Fibroblast of lung (primary cell): ENCODE measurements around the gene TJP2. TPM values are rescaled to one million over a fixed set of nuclear protein-coding genes. Genes with fewer than 3 reads are reported as not detected.

ENCODE experiments used
- DNase-seq, 2 donors: peaks; one replicate each; pipeline versions ENCODE4 v3.0.0 to v3.0.0-alpha.2; 2010; ENCODE audit warnings: low read depth in 2 of 2
- H2AFZ ChIP-seq: 2 replicates; pipeline ENCODE4 v1.5.1; 2012; ENCODE audit warnings: low read length, control low read depth, inconsistent platforms
- H3K27ac ChIP-seq: 2 replicates; pipeline ENCODE4 v1.5.1; 2011; ENCODE audit warnings: low read length, control low read depth; ENCODE audit not compliant: insufficient read depth
- H3K27me3 ChIP-seq: 2 replicates; pipeline ENCODE4 v1.5.1; 2011; ENCODE audit warnings: mild to moderate bottlenecking, low read length; ENCODE audit not compliant: control insufficient read depth, insufficient read depth
- H3K36me3 ChIP-seq: 2 replicates; pipeline ENCODE4 v1.5.1; 2011; ENCODE audit warnings: low read length; ENCODE audit not compliant: control insufficient read depth, insufficient read depth
- H3K4me1 ChIP-seq: 2 replicates; pipeline ENCODE4 v1.5.1; 2011; ENCODE audit warnings: low read length; ENCODE audit not compliant: control insufficient read depth, insufficient read depth; ENCODE audit errors: extremely low read depth
- H3K4me2 ChIP-seq: 2 replicates; pipeline ENCODE4 v1.5.1; 2011; ENCODE audit warnings: low read length, control low read depth; ENCODE audit not compliant: insufficient read depth; ENCODE audit errors: extremely low read depth
- H3K4me3 ChIP-seq, 4 experiments: fragments of 200-600 bp in 1 of 4; sonication (generic) in 1 of 4; replicated peaks in 1 of 4; 2 replicates each; pipeline ENCODE4 v1.5.1; 2011 to 2016; ENCODE audit warnings: low read length in 4 of 4, low read depth in 3 of 4, mild to moderate bottlenecking in 3 of 4, control low read depth in 2 of 4, inconsistent platforms in 1 of 4, mixed read lengths in 1 of 4; ENCODE audit not compliant: insufficient read depth in 1 of 4; ENCODE audit errors: control extremely low read depth in 1 of 4
- H3K79me2 ChIP-seq: 2 replicates; pipeline ENCODE4 v1.5.1; 2012; ENCODE audit warnings: mild to moderate bottlenecking, low read length, inconsistent platforms; ENCODE audit not compliant: control insufficient read depth, insufficient read depth
- H3K9ac ChIP-seq: 2 replicates; pipeline ENCODE4 v1.5.1; 2011; ENCODE audit warnings: mild to moderate bottlenecking, low read length, control low read depth; ENCODE audit not compliant: insufficient read depth
- H3K9me3 ChIP-seq: 2 replicates; pipeline ENCODE4 v1.5.1; 2012; ENCODE audit warnings: low read depth, low read length; ENCODE audit not compliant: control insufficient read depth, insufficient read depth
- H4K20me1 ChIP-seq: 2 replicates; pipeline ENCODE4 v1.5.1; 2011; ENCODE audit warnings: low read length; ENCODE audit not compliant: control insufficient read depth, insufficient read depth; ENCODE audit errors: extremely low read depth
- EZH2 ChIP-seq: IDR thresholded peaks from 2 replicates; pipeline ENCODE4 v1.5.1; 2012; ENCODE audit warnings: low read length, control low read depth, mild to moderate bottlenecking; ENCODE audit errors: missing control alignments
- polyA plus RNA-seq, 2 donors: library from polyadenylated mRNA; depleted of rRNA in 1 of 2; stranded (reverse) in 1 of 2; unstranded in 1 of 2; fragments of >200 nt; gene quantifications; 2 replicates each; pipeline ENCODE4 v1.2.1, GENCODE V29; 2011 to 2012; ENCODE audit warnings: missing spikeins in 1 of 2
- total RNA-seq: library from RNA; depleted of rRNA; stranded (reverse); fragments of >200 nt; gene quantifications from 2 replicates; pipeline ENCODE4 v1.2.1, GENCODE V29; 2014
- TF ChIP-seq, protein P1 (sequence below), 2 donors: IDR thresholded peaks in 1 of 2; conservative IDR thresholded peaks in 1 of 2; 1 replicate in 1 of 2; 2 replicates in 1 of 2; pipeline ENCODE4 v1.5.1; 2011 to 2012; ENCODE audit warnings: low read length in 2 of 2, control low read depth in 1 of 2, inconsistent platforms in 1 of 2, low read depth in 1 of 2, mild to moderate bottlenecking in 1 of 2

The TJP2 gene
- total and polyA plus RNA-seq, 2 donors (not counting 1 experiment from before 2014, with no cell fraction given) = 25.9 to 36.5 TPM

DNA sequence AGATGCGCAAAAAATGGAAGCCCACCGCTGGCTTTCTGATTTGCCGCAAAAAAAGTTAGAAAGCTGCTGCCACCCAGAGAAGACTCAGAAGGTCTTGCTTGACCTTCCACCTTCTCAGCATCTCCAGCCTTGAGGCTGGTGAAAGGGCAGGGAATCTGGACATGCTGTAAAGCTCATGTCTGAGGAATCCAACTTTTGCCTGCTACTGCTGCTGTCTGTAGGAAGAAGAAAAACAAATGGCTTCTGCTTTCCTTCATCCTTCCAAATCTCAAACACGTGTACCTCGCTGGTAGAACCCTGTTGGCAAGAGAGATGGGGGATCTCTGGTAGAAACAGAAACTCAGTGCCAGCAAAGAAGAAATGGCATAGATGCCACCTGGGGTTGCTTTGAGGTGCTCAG, 10.2 kb downstream of the TJP2 start:
- Histone ChIP-seq H3K9me3 (no peaks in the 10 kb centered on the region), H3K4me3 (no peak overlapping the region), H4K20me1 (no peaks in the 10 kb centered on the region), H3K36me3 (no peaks in the 10 kb centered on the region), H3K27me3 (no peaks in the 10 kb centered on the region), H2AFZ (no peak overlapping the region), H3K4me2 (no peak overlapping the region), H3K9ac (no peak overlapping the region), H3K4me1 (peaks cover 23% of the 10 kb centered on the region), H3K27ac (peak overlapping the region; percentile 7), H3K79me2 (peaks cover 48% of the 10 kb centered on the region)
- TF ChIP-seq EZH2 = no peak
- TF ChIP-seq, protein P1, sequence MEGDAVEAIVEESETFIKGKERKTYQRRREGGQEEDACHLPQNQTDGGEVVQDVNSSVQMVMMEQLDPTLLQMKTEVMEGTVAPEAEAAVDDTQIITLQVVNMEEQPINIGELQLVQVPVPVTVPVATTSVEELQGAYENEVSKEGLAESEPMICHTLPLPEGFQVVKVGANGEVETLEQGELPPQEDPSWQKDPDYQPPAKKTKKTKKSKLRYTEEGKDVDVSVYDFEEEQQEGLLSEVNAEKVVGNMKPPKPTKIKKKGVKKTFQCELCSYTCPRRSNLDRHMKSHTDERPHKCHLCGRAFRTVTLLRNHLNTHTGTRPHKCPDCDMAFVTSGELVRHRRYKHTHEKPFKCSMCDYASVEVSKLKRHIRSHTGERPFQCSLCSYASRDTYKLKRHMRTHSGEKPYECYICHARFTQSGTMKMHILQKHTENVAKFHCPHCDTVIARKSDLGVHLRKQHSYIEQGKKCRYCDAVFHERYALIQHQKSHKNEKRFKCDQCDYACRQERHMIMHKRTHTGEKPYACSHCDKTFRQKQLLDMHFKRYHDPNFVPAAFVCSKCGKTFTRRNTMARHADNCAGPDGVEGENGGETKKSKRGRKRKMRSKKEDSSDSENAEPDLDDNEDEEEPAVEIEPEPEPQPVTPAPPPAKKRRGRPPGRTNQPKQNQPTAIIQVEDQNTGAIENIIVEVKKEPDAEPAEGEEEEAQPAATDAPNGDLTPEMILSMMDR (conservative IDR thresholded peaks at IDR 0.05 in 1 of 2, IDR thresholded peaks at IDR 0.05 in 1 of 2; ENCODE audit: low read depth in 1 of 2, low read length in 2 of 2) = no peak
- DNase-seq = no peak

DNA sequence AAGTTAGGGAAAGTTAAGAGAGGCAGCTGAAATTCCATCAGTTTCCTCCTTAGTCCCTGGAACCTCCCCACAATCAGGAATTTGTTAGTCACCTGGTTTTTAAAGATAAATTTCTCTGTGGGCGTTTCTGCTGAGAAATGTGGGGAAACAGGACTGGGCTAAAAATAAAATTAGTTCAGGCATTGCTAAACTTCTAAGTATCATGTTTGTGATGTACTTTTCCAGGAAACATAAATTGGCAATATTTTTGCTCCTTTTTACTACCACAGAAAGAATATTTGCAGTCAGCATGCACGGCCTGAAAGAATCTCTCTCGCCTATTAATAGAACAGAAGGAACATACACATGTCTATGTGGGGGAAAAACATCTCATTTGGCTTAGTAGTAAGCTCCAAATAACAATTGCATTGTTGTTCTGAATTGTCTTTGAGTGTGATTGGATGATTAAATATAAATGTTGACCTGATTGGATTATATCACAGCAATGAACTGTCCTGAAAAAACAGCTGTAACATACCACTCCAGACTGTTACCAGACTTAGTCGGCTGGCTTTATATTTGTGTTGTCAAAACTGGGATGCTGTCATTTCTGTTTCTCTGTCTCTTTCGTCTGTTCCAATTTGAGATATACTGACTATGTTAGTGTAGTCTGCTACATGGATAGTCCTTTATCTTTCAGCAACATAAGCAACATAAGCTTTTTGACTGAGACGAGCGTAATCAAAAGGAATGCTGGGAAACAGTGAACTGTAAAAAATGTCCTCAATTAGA, 12.9 kb downstream of the TJP2 start:
- TF ChIP-seq EZH2 = no peak
- TF ChIP-seq, protein P1 (conservative IDR thresholded peaks at IDR 0.05 in 1 of 2, IDR thresholded peaks at IDR 0.05 in 1 of 2; ENCODE audit: low read depth in 1 of 2, low read length in 2 of 2) = no peak
- Histone ChIP-seq H3K79me2 (peaks cover 45% of the 10 kb centered on the region), H2AFZ (no peak overlapping the region), H3K9ac (no peak overlapping the region), H3K4me3 (no peak overlapping the region), H4K20me1 (no peaks in the 10 kb centered on the region), H3K27ac (peak overlapping the region; percentile 26), H3K36me3 (no peaks in the 10 kb centered on the region), H3K4me2 (peak overlapping the region; percentile 82), H3K9me3 (no peaks in the 10 kb centered on the region), H3K27me3 (no peaks in the 10 kb centered on the region), H3K4me1 (peaks cover 16% of the 10 kb centered on the region)
- peak; percentile 54 to 77 for DNase-seq

DNA sequence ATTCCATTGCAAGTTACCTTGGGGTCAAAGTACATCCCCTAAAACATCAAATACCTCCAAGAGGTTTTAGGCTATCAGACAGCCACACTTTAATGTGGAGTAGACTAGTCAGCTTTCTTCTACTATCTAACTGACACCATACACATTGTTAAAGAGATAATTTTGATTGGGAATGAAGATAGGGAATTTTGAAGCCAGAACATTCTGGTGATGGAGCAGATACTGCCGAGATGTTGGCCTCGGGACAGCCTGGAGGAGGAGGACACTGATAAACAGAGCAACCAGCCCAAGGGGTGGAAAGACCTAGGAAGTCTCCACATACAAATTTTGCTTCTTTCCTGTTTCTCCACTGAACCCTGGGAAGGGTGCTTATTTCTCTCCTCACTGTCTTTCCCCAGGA, 14.9 kb downstream of the TJP2 start:
- H3K9ac ChIP-seq = no peak overlapping the region

More for the DNA sequence above, 14.9 kb downstream of the TJP2 start:
- no peak overlapping the region for H3K4me3 ChIP-seq
- H3K79me2 ChIP-seq = peaks cover 40% of the 10 kb centered on the region
- H3K4me2 ChIP-seq = no peak overlapping the region
- no peak for TF ChIP-seq EZH2
- TF ChIP-seq, protein P1 (conservative IDR thresholded peaks at IDR 0.05 in 1 of 2, IDR thresholded peaks at IDR 0.05 in 1 of 2; ENCODE audit: low read depth in 1 of 2, low read length in 2 of 2) = no peak
- H3K4me1 ChIP-seq = peaks cover 13% of the 10 kb centered on the region
- H2AFZ ChIP-seq = no peak overlapping the region
- no peaks in the 10 kb centered on the region for H3K36me3 ChIP-seq
- H3K27ac ChIP-seq = no peak overlapping the region
- no peak for DNase-seq
- H3K27me3 ChIP-seq = no peaks in the 10 kb centered on the region
- H4K20me1 ChIP-seq = no peaks in the 10 kb centered on the region
- no peaks in the 10 kb centered on the region for H3K9me3 ChIP-seq
